ENCODE data around the gene CDH13.

The CDH13 gene

DNA sequence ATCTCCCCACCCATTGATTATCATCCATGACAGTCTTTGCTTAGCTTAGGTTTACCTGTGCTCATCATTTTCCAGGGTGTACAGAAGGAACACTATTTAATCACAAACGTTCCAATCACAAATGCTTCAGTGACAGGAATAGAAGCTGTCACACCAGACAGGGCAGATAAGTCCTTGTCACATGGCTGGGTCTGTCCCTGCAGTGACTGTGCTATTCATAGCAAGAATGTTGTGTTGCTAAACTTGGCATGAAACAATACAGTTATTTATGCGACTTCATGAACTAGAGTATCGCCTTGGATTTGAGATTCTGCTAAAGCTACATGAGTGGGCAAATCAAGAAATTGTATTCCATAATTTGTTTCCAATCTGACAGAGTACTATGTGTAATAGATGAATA is 108.4 kb downstream of the CDH13 start:
- no peak overlapping the region for H3K4me3 ChIP-seq (ENCODE audit: low read depth, low read length)
- TF ChIP-seq, protein P1, sequence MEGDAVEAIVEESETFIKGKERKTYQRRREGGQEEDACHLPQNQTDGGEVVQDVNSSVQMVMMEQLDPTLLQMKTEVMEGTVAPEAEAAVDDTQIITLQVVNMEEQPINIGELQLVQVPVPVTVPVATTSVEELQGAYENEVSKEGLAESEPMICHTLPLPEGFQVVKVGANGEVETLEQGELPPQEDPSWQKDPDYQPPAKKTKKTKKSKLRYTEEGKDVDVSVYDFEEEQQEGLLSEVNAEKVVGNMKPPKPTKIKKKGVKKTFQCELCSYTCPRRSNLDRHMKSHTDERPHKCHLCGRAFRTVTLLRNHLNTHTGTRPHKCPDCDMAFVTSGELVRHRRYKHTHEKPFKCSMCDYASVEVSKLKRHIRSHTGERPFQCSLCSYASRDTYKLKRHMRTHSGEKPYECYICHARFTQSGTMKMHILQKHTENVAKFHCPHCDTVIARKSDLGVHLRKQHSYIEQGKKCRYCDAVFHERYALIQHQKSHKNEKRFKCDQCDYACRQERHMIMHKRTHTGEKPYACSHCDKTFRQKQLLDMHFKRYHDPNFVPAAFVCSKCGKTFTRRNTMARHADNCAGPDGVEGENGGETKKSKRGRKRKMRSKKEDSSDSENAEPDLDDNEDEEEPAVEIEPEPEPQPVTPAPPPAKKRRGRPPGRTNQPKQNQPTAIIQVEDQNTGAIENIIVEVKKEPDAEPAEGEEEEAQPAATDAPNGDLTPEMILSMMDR (IDR thresholded peaks at IDR 0.05; ENCODE audit: low read depth, low read length) = no peak

DNA sequence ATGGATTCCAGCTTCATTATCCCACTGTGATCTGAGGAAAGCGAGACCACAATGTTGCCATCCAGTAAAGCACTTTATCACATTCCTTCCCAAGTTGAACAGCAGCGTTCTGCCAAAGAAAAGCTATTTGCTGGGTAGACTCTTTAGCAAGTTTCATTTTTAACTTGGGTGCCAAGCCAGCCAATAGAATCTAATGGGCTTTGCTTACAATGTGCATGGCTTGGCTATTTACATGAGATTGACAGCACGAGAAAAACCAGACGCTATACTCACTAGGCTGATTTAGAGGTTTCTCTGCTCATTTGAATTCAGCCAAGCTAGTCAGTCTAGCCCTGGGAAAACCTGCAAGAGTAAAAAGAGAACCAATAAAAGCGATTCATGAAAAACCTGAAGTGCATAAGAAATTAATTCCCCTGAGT is 108.9 kb downstream of the CDH13 start:
- TF ChIP-seq, protein P1 (IDR thresholded peaks at IDR 0.05; ENCODE audit: low read depth, low read length) = no peak
- no peak overlapping the region for H3K4me3 ChIP-seq (ENCODE audit: low read depth, low read length)

DNA sequence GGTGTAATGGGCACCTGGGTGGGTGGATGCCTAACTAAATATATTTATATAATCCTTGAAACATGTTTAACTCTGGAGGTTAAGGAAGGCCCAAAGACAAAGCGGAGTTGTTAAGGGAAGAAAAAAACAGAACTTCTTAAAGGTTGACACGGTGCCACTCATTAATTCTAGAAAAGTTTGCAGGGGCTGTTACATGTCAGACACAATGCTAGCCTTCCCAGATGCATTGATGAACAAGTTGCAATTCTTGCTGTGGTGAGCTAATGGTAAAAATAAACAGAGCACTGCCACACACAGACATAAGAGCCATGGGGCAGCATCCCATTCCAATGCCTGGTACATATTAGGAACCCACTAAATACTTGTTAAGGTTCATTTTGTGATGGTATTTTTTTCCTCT is 109.5 kb downstream of the CDH13 start:
- H3K4me3 ChIP-seq (ENCODE audit: low read depth, low read length) = no peak overlapping the region
- TF ChIP-seq, protein P1 (IDR thresholded peaks at IDR 0.05; ENCODE audit: low read depth, low read length) = no peak

DNA sequence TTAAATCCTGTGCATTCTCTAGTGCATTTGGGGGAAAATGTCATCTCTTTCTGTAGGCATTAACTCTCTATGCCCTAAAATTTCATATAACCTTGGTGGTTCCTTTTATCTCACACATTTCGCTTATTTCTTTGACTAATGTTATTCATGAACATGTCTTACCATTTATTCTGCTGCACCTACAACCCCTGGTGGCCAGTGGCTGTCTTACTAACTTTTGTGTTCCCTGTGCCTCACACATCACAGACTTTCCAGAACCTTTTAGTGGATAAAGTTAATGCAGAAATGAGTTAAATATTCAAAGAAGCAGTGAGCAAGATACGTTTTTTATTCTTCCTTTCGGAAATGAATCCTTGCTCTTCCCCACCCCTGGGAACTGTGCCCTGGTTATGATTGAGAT is 111.9 kb downstream of the CDH13 start:
- H3K4me3 ChIP-seq (ENCODE audit: low read depth, low read length) = no peak overlapping the region
- TF ChIP-seq, protein P1 (IDR thresholded peaks at IDR 0.05; ENCODE audit: low read depth, low read length) = no peak

DNA sequence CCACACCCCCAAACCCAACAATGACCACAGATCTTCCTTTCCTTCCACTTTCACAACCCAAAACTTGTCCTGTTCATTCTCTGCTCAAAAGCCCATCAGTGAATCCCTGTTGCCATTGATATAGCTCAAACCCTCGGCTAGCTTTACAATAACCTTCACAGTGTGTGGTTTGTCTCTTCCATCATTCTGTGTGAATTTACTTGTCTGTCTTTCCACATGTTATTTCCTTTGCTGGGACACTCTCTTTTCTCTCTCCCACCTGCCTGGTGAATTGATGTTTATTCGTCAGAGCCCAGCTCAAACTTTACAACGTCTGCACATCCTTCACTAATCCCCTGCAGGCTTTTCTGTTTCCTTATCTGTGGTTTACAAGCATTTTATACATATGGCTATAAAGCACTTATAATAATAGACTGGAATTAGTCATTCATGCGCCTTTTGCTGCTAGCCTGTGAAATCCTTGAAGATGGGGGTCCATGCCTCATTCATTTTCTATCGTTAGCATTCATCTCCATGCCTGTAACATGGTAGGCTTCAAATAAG is 114.4 kb downstream of the CDH13 start:
- H3K4me3 ChIP-seq (ENCODE audit: low read depth, low read length) = no peak overlapping the region
- TF ChIP-seq, protein P1 (IDR thresholded peaks at IDR 0.05; ENCODE audit: low read depth, low read length) = no peak

DNA sequence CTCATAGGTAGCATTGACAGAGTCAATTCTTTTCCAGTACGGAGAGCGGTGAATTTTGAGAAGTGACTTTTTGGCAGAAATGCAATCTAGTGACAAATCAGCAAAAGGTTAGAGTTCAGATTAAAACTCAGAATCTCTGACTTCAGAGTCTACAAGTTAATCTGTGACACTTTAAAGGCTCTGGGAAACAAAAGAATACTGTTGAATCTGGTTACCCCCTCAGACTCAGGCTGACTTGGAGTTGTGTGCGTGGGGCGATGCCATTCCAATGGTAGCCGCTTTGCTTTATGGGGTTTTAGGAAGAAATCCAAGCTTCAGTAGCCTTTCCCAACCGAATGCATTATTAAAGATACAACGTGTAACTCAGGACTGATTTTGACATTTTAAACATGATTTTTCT is 118.2 kb downstream of the CDH13 start:
- TF ChIP-seq, protein P1 (IDR thresholded peaks at IDR 0.05; ENCODE audit: low read depth, low read length) = no peak

DNA sequence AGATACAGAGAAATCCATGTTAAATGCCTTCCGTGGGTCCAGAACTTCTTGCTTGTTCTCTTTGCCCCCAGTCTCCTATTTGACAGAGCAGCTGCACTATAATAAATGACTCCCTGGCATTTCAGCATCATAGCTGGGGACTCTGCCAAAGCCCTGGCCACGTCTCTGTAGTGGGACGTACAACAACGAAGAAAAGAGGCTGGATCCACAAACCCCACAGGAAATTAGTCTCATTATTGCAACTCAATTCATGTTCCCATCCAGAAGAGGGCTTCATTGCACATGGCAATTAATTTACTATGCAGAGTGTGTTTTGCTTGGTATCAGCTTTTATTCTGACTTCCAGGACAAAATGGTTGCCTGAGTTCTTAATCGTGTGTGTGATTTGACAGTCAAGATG is 121.3 kb downstream of the CDH13 start:
- H3K4me3 ChIP-seq (ENCODE audit: low read depth, low read length) = no peak overlapping the region
- TF ChIP-seq, protein P1 (IDR thresholded peaks at IDR 0.05; ENCODE audit: low read depth, low read length) = no peak

More for the DNA sequence above, 118.2 kb downstream of the CDH13 start:
- no peak overlapping the region for H3K4me3 ChIP-seq (ENCODE audit: low read depth, low read length)
